Parietal lobe (tissue), 1 donor: Measurements from ENCODE around the gene SYNDIG1. TPM values are rescaled to one million over a fixed set of nuclear protein-coding genes. Genes with fewer than 3 reads are reported as not detected.

Experiments used
- total RNA-seq: library from RNA; depleted of rRNA; stranded (reverse); fragments of >200 nt; gene quantifications from one replicate; pipeline ENCODE4 v1.2.3, GENCODE V29; 2014

SYNDIG1 gene
- 67.0 TPM for total RNA-seq

DNA sequence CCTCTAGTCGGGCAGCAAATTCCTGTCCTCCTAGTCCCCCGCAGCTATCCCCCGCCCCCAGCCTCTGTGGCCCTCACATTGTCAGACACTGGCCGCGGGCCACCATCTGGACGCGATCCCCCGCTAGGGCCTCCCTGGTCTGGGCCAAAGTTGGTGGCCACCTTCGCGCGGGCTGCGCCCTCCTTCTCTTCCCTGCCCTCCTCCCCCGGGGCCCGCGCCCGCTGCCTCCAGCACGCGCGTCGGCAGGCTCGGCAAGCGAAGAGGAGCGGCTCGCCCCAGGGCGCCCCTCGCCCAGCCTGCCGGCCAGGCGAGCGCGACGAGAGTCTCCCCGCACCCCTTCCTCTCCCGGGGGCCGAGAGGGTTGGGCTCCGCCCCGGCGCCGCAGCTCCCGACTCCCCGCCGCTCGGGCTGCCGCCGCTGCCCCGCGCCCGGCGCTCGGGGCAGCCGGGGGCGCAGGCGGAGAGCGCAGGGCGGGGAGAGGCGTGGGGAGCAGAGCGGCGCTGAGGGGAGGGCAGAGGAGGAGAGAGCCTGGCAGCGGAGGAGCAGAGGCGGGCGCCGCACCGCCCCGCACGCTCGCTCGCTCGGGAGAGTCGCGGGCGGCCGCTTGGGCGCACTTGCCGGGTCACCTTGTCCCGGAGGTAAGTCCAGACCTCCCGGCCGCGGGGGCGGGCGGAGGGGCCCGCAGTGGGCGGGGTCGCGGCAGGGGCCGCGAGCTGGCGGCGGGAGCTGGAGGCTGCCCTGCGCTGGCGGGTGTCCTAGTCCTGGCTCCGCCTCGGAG lies at the start of gene SYNDIG1:
SYNDIG1 (plus strand) TSS at position 514 of the 778 bp plus-strand sequence. CDS start 73,469 bp downstream, outside the sequence.

